ENCODE data around the gene MVB12A.

The MVB12A gene

DNA sequence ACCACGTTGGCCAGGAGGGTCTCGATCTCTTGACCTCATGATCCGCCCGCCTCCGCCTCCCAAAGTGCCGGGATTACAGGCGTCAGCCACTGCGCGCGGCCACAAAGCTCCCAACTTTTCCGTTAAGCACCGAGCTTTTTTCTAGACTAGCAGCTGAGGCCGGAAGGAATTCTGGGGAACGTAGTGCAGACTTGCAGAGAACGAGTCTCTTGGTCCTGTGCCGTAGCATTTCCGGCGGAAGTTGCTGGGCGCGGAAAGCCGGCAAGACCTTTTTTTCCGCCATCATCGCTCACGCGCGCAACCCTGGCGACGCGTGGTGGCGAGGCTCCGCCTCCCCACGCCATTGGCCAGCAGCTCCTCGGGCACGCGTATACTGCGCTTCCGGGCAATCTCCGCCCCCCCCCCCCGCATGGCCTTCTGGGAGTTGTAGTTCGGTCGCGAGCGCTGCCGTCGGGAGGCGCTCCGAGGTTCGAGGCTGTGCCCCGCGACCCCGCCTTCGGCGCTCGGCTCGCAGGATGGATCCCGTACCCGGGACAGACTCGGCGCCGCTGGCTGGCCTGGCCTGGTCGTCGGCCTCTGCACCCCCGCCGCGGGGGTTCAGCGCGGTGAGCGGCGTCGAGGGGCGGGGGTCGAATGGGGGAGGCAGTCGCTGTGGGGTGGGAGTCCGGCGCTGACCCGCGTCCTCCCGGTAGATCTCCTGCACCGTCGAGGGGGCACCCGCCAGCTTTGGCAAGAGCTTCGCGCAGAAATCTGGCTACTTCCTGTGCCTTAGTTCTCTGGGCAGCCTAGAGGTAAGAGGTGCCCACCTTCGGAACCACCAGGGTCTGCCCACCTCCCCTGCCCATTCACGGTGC is at the start of gene MVB12A:
TSS of gene MVB12A (plus strand) at position 427 of the 854 bp plus-strand sequence. CDS start at position 516, 89 bp downstream.
- no peaks in the 10 kb centered on the region for H3K9me3 ChIP-seq (ENCODE audit: severe bottlenecking)
- H3K27me3 ChIP-seq (ENCODE audit: insufficient read depth, poor library complexity, severe bottlenecking): no peaks in the 10 kb centered on the region
- H3K4me1 ChIP-seq (ENCODE audit: insufficient read depth, poor library complexity, severe bottlenecking): no peaks in the 10 kb centered on the region
- ATAC-seq (ENCODE audit: low read depth) (peak; percentile 89), DNase-seq (ENCODE audit: low spot score) (peak; percentile 97)
- H3K4me3 ChIP-seq (ENCODE audit: severe bottlenecking): peak within 1 kb of the TSS; percentile 63
- H3K27ac ChIP-seq (ENCODE audit: poor library complexity, severe bottlenecking): peak within 1 kb of the TSS; percentile 50
- TF ChIP-seq, protein P1, sequence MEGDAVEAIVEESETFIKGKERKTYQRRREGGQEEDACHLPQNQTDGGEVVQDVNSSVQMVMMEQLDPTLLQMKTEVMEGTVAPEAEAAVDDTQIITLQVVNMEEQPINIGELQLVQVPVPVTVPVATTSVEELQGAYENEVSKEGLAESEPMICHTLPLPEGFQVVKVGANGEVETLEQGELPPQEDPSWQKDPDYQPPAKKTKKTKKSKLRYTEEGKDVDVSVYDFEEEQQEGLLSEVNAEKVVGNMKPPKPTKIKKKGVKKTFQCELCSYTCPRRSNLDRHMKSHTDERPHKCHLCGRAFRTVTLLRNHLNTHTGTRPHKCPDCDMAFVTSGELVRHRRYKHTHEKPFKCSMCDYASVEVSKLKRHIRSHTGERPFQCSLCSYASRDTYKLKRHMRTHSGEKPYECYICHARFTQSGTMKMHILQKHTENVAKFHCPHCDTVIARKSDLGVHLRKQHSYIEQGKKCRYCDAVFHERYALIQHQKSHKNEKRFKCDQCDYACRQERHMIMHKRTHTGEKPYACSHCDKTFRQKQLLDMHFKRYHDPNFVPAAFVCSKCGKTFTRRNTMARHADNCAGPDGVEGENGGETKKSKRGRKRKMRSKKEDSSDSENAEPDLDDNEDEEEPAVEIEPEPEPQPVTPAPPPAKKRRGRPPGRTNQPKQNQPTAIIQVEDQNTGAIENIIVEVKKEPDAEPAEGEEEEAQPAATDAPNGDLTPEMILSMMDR (IDR thresholded peaks at IDR 0.05; ENCODE audit: poor library complexity, severe bottlenecking): no peak
- H3K36me3 ChIP-seq (ENCODE audit: low read depth): peaks cover 22% of the 10 kb centered on the region

DNA sequence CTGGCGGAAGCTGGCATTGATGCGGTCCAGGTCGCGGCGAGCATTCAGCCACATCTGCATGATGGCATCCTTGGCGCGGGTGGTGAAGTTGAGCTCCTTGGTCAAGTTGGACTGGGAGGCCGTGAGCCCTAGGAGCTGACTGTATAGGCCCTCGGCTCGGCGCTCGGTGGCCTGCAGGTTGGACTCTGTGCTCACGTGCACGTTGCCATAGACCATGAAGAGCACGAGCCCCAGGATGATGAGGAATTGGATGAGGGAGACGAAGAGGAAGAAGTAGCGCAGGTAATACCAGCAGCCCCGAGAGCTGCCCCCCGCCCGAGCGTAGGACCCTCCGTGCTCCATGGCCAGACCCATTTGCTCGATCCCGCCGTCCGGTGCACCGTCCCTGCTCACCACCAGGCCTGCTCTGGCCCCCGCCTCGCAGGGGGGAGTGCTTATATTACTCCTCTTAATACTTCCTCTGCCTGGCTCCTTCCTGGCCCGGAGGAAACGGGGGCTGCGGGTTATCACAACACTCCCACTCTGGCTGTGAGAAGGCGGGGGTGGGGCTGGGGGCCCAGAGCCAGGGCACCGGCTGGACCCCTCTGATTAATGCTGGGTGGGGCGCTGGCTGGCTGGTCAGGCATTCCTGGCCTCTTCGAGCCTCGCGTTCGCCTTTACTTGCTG is 42.8 kb upstream of the MVB12A start, which contains the start of gene PLVAP:
TSS of gene PLVAP (minus strand) at position 408 of the 666 bp plus-strand sequence. CDS start at position 354, 54 bp downstream.
- DNase-seq (ENCODE audit: low spot score): no peak
- H3K27me3 ChIP-seq (ENCODE audit: insufficient read depth, poor library complexity, severe bottlenecking): no peaks in the 10 kb centered on the region
- no peaks in the 10 kb centered on the region for H3K36me3 ChIP-seq (ENCODE audit: low read depth)
- TF ChIP-seq, protein P1 (IDR thresholded peaks at IDR 0.05; ENCODE audit: poor library complexity, severe bottlenecking): no peak
- H3K27ac ChIP-seq (ENCODE audit: poor library complexity, severe bottlenecking): no peak within 1 kb of the TSS
- no peak for ATAC-seq (ENCODE audit: low read depth)
- no peak within 1 kb of the TSS for H3K4me3 ChIP-seq (ENCODE audit: severe bottlenecking)
- H3K4me1 ChIP-seq (ENCODE audit: insufficient read depth, poor library complexity, severe bottlenecking): no peaks in the 10 kb centered on the region
- H3K9me3 ChIP-seq (ENCODE audit: severe bottlenecking): no peaks in the 10 kb centered on the region

DNA sequence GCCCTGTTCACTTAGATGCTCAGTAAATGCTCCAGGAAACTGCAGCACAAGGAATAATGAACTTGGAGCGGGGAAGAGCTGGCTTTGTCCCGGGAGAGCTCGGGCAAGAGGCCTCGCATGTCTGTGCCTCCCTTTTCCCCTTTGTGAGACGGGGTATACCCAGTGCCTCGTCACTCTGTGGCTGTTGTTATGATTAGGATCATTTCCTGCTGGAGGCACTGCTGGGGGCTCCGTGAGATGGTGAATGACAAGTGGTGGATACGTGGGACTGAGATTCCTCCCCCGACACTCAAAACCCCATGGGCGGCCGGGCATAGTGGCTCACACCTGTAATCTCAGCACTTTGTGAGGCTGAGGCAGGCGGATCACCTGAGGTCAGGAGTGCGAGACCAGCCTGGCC is 41.6 kb upstream of the MVB12A start:
- DNase-seq (ENCODE audit: low spot score) (no peak), ATAC-seq (ENCODE audit: low read depth) (no peak)
- Histone ChIP-seq H3K36me3 (ENCODE audit: low read depth) (no peaks in the 10 kb centered on the region), H3K4me3 (ENCODE audit: severe bottlenecking) (no peak overlapping the region), H3K4me1 (ENCODE audit: insufficient read depth, poor library complexity, severe bottlenecking) (no peaks in the 10 kb centered on the region), H3K27me3 (ENCODE audit: insufficient read depth, poor library complexity, severe bottlenecking) (no peaks in the 10 kb centered on the region), H3K27ac (ENCODE audit: poor library complexity, severe bottlenecking) (no peak overlapping the region), H3K9me3 (ENCODE audit: severe bottlenecking) (no peaks in the 10 kb centered on the region)
- TF ChIP-seq, protein P1 (IDR thresholded peaks at IDR 0.05; ENCODE audit: poor library complexity, severe bottlenecking): no peak

DNA sequence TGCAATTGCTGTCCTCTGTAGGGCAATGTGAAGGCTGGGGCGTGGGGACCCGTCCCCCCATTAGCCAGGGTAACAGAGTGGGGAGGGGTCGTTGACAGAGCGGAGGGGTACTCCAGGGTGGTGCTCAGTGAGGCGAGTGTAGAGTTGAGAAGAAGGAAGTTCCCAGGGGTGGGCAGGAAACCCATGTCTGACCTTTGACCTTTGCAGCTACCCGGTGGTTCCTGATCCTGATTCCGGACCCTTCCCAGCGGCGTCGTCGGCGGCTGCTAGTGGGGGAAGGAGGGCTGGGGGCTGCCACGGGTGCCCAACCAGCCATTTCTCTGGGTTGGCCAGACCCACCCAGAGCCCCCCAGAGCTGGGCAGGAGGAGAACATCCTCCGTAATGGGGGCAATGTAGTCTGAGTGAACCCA is 40.6 kb upstream of the MVB12A start:
- H3K4me1 ChIP-seq (ENCODE audit: insufficient read depth, poor library complexity, severe bottlenecking): no peaks in the 10 kb centered on the region
- no peak overlapping the region for H3K27ac ChIP-seq (ENCODE audit: poor library complexity, severe bottlenecking)
- no peaks in the 10 kb centered on the region for H3K27me3 ChIP-seq (ENCODE audit: insufficient read depth, poor library complexity, severe bottlenecking)
- TF ChIP-seq, protein P1 (IDR thresholded peaks at IDR 0.05; ENCODE audit: poor library complexity, severe bottlenecking): no peak
- no peak overlapping the region for H3K4me3 ChIP-seq (ENCODE audit: severe bottlenecking)
- DNase-seq (ENCODE audit: low spot score) (no peak), ATAC-seq (ENCODE audit: low read depth) (no peak)
- H3K9me3 ChIP-seq (ENCODE audit: severe bottlenecking): no peaks in the 10 kb centered on the region
- no peaks in the 10 kb centered on the region for H3K36me3 ChIP-seq (ENCODE audit: low read depth)

Data from RWPE2 (cell line).